Right lobe of liver (tissue), 6 donors: ENCODE results near the gene EDIL3. TPM values are rescaled to one million over a fixed set of nuclear protein-coding genes. Genes with fewer than 3 reads are reported as not detected.
"Not testable (repeated sequence)": the region's sequence is repeated elsewhere in the genome, so short reads cannot be mapped to it uniquely, and the experiment has no call there.

Experiments
- ATAC-seq, 4 donors: fragments of 200-7000 bp; cut with Tn5 transposase; one replicate each; pipeline ENCODE4 v1.9.1; 2020; ENCODE audit warnings: mild to moderate bottlenecking in 4 of 4, moderate library complexity in 4 of 4
- DNase-seq, 3 donors: peaks; one replicate each; pipeline ENCODE4 v3.0.0-alpha.2; 2020
- H3K27ac ChIP-seq, 3 donors: fragments of 200-600 bp; one replicate each; pipeline ENCODE4 v1.8.0; 2022
- H3K27me3 ChIP-seq, 2 donors: fragments of 200-600 bp; one replicate each; pipeline ENCODE4 v1.8.0; 2022
- H3K36me3 ChIP-seq, 4 donors: fragments of 200-600 bp; sonication (generic) in 1 of 4; one replicate each; pipeline versions ENCODE4 v1.5.1 to v1.8.0; 2017 to 2022; ENCODE audit warnings: control low read depth in 1 of 4
- H3K4me1 ChIP-seq, 4 donors: fragments of 200-600 bp; sonication (generic) in 1 of 4; one replicate each; pipeline versions ENCODE4 v1.5.1 to v1.8.0; 2017 to 2022; ENCODE audit warnings: control low read depth in 1 of 4
- H3K4me3 ChIP-seq, 3 donors: fragments of 200-600 bp; one replicate each; pipeline ENCODE4 v1.8.0; 2022
- H3K9me3 ChIP-seq, 4 donors: fragments of 200-600 bp; sonication (generic) in 1 of 4; one replicate each; pipeline versions ENCODE4 v1.5.1 to v1.8.0; 2017 to 2022; ENCODE audit warnings: control low read depth in 1 of 4
- POLR2A ChIP-seq: fragments of 450-650 bp; IDR thresholded peaks from one replicate; pipeline ENCODE4 v1.6.1; 2017; ENCODE audit warnings: antibody characterized with exemption, mild to moderate bottlenecking
- WGBS: methylation state at CpG from one replicate; pipeline ENCODE4 v1.1.6; 2018; ENCODE audit warnings: low coverage, low lambda C conversion rate; ENCODE audit not compliant: insufficient coverage; ENCODE audit errors: missing lambda C conversion rate; 5-methylcytosine and 5-hydroxymethylcytosine counted together
- intact Hi-C, 2 donors: fragments of 100-400 bp; cut with DNase I; formaldehyde crosslinking; loops; one replicate each; pipeline versions ENCODE4 v1.11.2 to v1.14.1; 2022
- total RNA-seq, 6 experiments: library from RNA; depleted of rRNA in 2 of 6; stranded (reverse); fragments of >200 nt in 2 of 6; fragmentation: NEBNext Ultra II Directional in 3 of 6; extraction: Animal tissue kit (Norgen Biotek cat#: 25700) in 3 of 6; gene quantifications; one replicate each; pipeline versions ENCODE4 v1.1.0 to v1.2.4, GENCODE V29; 2016 to 2023
- TF ChIP-seq, protein P1 (sequence below), 4 donors: fragments of 200-600 bp in 3 of 4; fragments of 450-650 bp in 1 of 4; IDR thresholded peaks; one replicate each; pipeline versions ENCODE4 v1.5.1 to v1.8.0; 2016 to 2022; ENCODE audit warnings: antibody characterized with exemption in 4 of 4, mild to moderate bottlenecking in 2 of 4
- donor health status: DM: no; HTN: yes; CAD: no.
- donor health status: DM: no; HTN: no; CAD: no.
- donor health status: DM: no; HTN: no; CAD: no.
- donor health status: DM: no; HTN: yes; CAD: no.
- donor health status: DM: no; HTN: yes; CAD: no.

Gene EDIL3
- total RNA-seq, 6 experiments from 2014 or later: 0.61 to 0.84 (median 0.68) TPM; not detected in 3

DNA sequence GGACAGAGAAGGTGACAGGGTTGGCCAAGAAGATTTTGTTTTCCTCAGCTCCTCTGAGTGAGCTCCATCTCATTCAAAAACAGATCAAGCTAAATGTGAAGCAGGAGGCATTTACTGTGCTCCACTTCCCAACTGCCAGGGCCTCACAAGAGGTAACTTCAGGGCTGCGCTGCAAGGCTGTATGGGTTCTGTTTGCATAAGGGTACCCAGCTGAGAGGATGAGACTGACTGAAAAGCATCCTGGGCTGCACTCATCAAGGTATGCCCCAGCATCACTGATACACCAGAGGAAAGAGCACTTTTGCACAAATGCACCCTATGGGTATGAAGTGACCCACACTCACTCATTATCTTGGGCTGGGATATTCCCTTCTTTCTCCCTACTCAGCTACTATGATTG is 347.8 kb downstream of the EDIL3 start:
- ATAC-seq: no peak
- WGBS: no CpG with 5 or more reads among the region's 1 CpG

DNA sequence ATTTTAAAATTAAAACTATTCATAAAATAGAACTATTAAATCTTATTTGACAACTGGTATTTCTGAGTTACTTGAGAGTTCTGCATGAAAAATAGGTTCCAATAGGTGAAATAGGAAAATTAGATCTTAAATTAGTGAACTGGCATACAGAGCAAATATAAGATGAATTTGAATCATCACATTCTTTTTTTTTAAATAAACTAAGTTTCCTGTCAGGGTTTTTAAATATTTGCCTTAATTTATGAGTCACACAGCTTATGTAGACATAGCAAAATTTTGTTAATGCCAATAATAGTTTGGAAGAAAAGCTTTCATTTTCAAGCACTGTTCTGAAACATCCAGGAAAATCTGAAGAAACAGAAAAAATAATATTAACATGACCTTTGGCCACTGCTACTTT is 352.4 kb downstream of the EDIL3 start:
- H3K27me3 ChIP-seq: no peaks in the 10 kb centered on the region
- no peak overlapping the region for H3K27ac ChIP-seq
- intact Hi-C loops: no loop called here
- H3K4me3 ChIP-seq: no peak overlapping the region
- no peaks in the 10 kb centered on the region for H3K36me3 ChIP-seq
- peaks cover 0 to 3% (median 0%) of the 10 kb centered on the region in 4 donors for H3K9me3 ChIP-seq
- no peak for TF ChIP-seq POLR2A
- TF ChIP-seq, protein P1, sequence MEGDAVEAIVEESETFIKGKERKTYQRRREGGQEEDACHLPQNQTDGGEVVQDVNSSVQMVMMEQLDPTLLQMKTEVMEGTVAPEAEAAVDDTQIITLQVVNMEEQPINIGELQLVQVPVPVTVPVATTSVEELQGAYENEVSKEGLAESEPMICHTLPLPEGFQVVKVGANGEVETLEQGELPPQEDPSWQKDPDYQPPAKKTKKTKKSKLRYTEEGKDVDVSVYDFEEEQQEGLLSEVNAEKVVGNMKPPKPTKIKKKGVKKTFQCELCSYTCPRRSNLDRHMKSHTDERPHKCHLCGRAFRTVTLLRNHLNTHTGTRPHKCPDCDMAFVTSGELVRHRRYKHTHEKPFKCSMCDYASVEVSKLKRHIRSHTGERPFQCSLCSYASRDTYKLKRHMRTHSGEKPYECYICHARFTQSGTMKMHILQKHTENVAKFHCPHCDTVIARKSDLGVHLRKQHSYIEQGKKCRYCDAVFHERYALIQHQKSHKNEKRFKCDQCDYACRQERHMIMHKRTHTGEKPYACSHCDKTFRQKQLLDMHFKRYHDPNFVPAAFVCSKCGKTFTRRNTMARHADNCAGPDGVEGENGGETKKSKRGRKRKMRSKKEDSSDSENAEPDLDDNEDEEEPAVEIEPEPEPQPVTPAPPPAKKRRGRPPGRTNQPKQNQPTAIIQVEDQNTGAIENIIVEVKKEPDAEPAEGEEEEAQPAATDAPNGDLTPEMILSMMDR (IDR thresholded peaks at IDR 0.05): no peak
- DNase-seq: no peak
- ATAC-seq: no peak
- H3K4me1 ChIP-seq: no peaks in the 10 kb centered on the region

More for the DNA sequence above, 347.8 kb downstream of the EDIL3 start:
- no peak for DNase-seq
- H3K27ac ChIP-seq: no peak overlapping the region
- no peaks in the 10 kb centered on the region for H3K36me3 ChIP-seq
- no peaks in the 10 kb centered on the region for H3K4me1 ChIP-seq
- peaks cover 0 to 3% (median 0%) of the 10 kb centered on the region in 4 donors for H3K9me3 ChIP-seq
- intact Hi-C loops: no loop called here
- TF ChIP-seq, protein P1 (IDR thresholded peaks at IDR 0.05): no peak
- TF ChIP-seq POLR2A: no peak
- no peak overlapping the region for H3K4me3 ChIP-seq
- no peaks in the 10 kb centered on the region for H3K27me3 ChIP-seq

DNA sequence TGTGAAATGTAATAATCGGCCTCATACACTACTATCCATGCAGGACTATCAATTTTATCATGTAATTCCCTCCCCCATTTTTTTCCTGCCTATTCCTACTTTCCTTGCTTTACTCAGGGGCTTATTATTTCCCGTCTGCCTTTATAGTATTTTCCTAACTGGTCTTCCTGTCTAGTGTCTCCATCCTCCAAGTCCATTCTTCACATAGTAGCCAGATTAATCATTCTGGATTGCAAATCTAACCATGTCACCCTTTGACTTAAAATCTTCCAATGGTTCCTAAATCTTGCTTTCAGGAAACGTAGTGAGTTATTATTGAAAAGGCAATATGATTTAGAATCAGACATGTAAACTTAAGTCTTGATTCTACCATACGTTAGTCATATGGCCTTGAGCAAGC is 356.6 kb downstream of the EDIL3 start:
- H3K36me3 ChIP-seq: no peaks in the 10 kb centered on the region
- 43% methylated on average over 4 of the region's 4 CpGs for WGBS

DNA sequence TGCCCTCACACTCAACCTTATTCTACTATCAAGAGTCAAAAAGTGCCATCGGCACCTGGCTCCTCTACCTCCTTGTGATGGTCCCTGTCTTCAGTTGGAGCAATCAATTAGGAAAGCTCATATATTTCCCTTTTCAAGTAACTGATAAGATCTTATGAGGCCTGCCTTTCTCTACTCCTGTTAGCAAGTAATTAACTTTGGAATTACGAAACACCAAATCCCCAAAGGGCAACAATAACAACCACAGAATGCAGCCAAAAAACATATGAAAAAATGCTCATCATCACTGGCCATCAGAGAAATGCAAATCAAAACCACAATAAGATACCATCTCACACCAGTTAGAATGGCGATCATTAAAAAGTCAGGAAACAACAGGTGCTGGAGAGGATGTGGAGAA is 366.2 kb downstream of the EDIL3 start:
- H3K9me3 ChIP-seq, intact Hi-C loops, H3K36me3 ChIP-seq, H3K4me3 ChIP-seq, DNase-seq, H3K27ac ChIP-seq, H3K4me1 ChIP-seq, ATAC-seq, H3K27me3 ChIP-seq: not testable (repeated sequence)
- WGBS: 68% methylated on average over 2 of the region's 3 CpGs

More for the DNA sequence above, 356.6 kb downstream of the EDIL3 start:
- DNase-seq (no peak), ATAC-seq (no peak)
- intact Hi-C loops: no loop called here
- no peak for TF ChIP-seq POLR2A
- H3K4me1 ChIP-seq: no peaks in the 10 kb centered on the region
- H3K27me3 ChIP-seq: no peaks in the 10 kb centered on the region
- H3K4me3 ChIP-seq: no peak overlapping the region
- no peaks in the 10 kb centered on the region for H3K9me3 ChIP-seq
- H3K27ac ChIP-seq: no peak overlapping the region

DNA sequence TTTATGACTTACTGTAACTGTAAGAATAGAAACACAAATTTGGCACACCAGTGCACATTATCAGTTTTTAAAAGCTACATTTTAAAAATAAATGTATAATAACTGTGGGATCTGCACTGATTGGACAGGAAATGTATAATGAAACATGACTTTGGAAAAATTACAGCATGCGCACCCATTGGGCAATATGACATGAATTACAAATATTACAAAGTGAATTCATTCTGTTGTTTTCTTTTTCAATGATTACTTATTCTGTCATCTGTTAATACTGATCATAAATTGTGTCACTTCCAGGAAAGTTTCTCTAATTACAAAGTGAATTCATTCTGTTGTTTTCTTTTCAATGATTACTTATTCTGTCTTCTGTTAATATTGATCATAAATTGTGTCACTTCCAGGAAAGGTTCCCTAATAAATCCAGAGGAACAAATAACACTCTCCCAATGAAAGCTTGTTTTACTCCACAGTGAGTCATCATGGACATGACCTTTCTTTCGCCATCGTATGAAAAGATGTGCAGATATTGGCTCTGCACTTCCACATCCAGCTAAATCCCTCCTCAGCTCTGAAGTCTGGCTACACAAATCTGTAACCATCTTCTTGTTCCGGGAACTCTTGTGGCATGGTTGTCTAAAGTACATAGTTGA is 367.0 kb downstream of the EDIL3 start:
- no peak for TF ChIP-seq POLR2A
- TF ChIP-seq, protein P1 (IDR thresholded peaks at IDR 0.05): no peak
- H3K9me3 ChIP-seq: no peaks in the 10 kb centered on the region
- H3K27me3 ChIP-seq: no peaks in the 10 kb centered on the region
- H3K27ac ChIP-seq: no peak overlapping the region
- ATAC-seq (no peak), DNase-seq (no peak)
- intact Hi-C loops: no loop called here
- no peaks in the 10 kb centered on the region for H3K4me1 ChIP-seq
- H3K4me3 ChIP-seq: no peak overlapping the region
- H3K36me3 ChIP-seq: no peaks in the 10 kb centered on the region
- WGBS: 34% methylated on average over 4 of the region's 4 CpGs
